Head of caudate nucleus (tissue), 42 donors: Measurements from ENCODE around the gene HIGD1C.
"Not testable (repeated sequence)": the region's sequence is repeated elsewhere in the genome, so short reads cannot be mapped to it uniquely, and the experiment has no call there.

ENCODE experiments used
- DNase-seq, 42 donors: peaks; one replicate each; pipeline versions ENCODE4 v3.0.0 to v3.0.0-alpha.2; 2020 to 2021; ENCODE audit warnings: mixed read lengths in 7 of 42
- intact Hi-C: fragments of 100-400 bp; cut with DNase I; formaldehyde crosslinking; loops from one replicate; pipeline ENCODE4 v1.15.0; 2022

Gene HIGD1C

GRCh38 chr12:50952510-50952909 lies at the start of gene HIGD1C:
HIGD1C (plus strand) TSS chr12:50952544; CDS start chr12:50953999, 1,455 bp downstream.
- no peak for DNase-seq

DNA sequence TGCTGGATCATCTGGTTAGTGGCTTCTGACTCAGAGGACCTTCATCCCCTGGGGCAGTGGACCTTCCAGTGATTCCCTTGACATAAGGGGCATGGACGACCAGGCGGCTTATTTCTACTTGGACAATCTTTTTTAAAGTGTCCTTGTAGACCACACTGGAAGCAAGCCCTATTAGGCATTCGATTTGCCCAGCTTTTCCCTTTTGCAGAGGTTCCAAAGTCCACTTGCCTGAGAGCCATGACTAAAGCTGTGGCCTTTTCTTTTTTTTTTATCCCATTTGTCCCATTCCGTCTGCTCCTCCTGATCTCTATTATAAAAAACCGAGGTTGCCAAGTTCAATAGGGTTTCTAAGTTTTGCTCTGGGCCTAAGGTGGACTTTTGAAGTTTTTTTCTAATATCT lies 43.9 kb upstream of the HIGD1C start:
- intact Hi-C loops, DNase-seq: not testable (repeated sequence)

More at GRCh38 chr12:50952510-50952909, at the start of gene HIGD1C:
- intact Hi-C loops: no loop called here

GRCh38 chr12:50912361-50912760 lies 40.0 kb upstream of the HIGD1C start:
- DNase-seq, intact Hi-C loops: not testable (repeated sequence)

DNA sequence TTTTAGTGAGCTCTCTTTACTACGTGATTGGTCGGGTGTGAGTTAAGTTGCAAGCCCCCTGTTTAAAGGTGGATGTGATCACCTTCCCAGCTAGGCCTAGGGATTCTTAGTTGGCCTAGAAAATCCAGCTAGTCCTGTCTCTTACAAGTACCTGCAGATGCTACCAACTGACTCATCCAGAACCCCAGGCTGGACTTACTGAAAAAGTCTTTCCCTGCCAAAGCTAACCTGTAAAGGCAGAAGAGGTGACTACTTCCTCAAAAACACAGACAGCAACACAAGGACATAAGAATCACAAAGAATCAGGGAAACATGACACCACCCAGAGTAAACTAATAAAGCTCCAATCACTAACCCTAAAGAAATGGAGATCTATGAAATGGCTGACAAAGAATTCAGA lies 39.1 kb upstream of the HIGD1C start:
- intact Hi-C loops: no loop called here
- no peak for DNase-seq

DNA sequence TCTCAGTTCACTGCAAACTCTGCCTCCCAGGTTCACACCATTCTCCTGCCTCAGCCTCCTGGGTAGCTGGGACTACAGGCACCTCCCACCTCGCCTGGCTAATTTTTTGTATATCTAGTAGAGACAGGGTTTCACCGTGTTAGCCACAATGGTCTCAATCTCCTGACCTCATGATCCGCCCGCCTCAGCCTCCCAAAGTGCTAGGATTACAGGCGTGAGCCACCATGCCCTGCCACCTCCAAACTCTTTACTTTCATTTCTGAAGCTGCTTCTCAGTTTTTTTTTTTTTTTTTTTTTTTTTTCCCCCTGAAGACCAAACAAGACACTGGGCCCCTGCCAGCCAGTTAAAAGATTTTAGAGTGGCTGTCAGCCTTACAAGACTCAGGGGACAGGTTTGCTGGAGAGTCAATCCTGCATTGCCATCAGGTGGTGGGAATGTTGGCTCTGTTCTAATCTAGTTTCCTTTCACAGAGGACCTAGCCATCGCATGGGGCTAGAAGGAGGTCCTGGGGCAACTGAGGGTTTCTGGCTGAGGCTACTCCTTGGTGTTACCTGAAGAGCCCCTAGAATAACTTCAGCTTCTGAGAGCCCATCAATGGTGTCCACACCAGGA lies 37.4 kb upstream of the HIGD1C start:
- no peak for DNase-seq
- intact Hi-C loops: no loop called here

DNA sequence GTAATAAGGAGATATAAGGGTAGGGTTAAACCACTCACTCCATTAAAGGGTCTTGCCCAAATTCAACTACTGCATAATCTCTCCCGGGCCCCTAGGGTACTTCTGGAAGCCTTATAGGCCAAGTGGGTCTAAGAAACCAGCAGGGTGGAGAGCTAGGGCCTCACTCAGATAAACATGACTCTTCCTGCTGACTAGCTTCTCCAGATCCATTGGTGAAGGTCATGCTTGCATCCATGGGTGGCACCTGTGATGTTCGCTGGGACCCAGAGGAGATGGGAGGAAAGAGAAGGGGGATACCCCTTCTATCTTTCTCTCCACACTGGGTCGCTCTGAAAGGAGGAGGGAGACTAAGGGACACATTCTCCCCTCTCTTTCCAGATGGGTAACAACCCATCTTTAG lies 36.1 kb upstream of the HIGD1C start:
- no peak for DNase-seq
- intact Hi-C loops: no loop called here

DNA sequence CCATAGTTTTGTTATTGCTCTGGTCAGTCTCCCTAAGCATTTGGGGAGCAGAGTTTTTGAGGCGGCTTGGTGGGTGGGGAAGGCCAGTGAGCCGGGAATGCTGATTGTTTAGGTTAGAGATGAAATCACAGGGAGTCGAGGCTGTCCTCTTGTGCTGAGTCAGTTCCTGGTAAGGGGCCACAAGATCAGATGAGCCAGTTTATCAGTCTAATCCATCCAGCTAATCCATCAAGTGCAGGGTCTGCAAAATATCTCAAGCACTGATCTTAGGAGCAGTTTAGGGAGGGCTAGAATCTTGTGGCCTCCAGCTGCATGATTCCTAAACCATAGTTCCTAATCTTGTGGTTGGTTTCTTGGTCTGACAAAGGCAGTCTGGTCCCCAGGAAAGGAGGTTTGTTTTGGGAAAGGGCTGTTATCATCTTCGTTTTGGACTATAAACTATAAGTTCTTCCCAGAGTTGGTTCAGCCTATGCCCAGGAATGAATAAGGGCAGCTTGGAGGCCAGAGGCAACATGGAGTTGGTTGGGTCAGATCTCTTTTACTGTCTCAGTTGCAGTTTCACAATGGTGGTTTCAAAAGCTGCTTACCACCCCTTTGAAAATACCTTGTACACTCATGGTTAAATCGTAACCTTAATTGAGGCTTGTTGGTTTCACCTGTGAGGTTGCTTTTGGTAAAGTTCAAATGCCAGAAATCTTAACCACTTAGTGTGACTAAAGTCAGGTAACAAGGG lies 33.6 kb upstream of the HIGD1C start:
- no peak for DNase-seq
- intact Hi-C loops: no loop called here

GRCh38 chr12:50922820-50923219 lies 29.5 kb upstream of the HIGD1C start:
- intact Hi-C loops: loop anchor here (10.0 kb wide), 2 partner anchors 62 to 102 kb away; partner anchors contain the start of gene SLC11A2
- DNase-seq: peak in 7 of 42 donors; percentile 18 to 63 (median 35)

DNA sequence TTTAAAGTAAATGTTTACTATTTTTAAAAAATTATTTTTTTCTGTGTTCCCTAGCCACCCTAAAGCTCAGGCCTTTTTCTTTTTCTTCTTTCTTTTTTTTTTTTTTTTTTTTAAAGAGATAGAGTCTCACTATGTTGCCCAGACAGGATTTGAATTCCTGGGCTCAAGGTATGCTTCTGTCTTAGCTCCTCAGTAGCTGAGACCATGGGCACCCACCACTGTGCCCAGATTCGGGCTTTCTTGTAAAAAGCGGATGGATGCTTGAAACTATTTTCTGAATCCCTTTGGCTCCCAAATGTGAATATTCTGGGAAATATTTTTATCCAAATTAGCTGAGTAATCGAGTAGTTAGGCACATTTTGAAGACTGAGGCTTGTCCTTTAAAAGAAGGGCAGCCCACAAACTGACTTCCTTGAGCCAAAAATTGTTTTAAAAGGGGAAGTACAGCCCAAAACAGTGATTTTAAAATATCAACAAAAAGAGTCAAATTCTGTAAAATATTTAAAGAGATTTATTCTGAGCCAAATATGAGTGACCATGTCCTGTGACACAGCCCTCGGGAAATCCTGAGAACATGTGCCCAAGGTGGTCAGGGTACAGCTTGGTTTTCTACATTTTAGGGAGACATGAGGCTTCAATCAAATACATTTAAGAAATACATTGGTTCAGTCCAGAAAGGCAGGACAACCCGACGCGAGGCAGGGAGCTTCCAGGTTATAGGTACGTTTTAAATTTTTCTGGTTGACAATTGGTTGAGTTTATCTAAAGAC lies 28.8 kb upstream of the HIGD1C start:
- peak in 1 of 42 donors; percentile 45 for DNase-seq
- intact Hi-C loops: loop anchor here (10.0 kb wide), 2 partner anchors 61 to 101 kb away; partner anchors contain the start of gene SLC11A2

DNA sequence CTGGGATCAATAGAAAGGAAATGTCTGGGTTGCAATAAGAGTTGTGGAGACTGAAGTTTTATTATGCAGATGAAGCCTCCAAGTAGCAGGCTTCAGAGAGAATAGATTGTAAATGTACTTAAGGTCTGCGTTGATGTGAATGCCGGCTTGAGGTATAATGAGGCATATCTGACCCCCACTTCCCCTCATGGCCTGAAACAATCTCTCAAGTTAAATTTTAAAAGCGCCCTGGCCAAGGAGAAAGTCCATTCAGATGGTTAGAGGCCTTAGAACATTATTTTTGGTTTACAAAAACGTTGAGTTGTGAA lies 28.3 kb upstream of the HIGD1C start:
- intact Hi-C loops: loop anchor here (10.0 kb wide), 2 partner anchors 61 to 101 kb away; partner anchors contain the start of gene SLC11A2
- no peak for DNase-seq

DNA sequence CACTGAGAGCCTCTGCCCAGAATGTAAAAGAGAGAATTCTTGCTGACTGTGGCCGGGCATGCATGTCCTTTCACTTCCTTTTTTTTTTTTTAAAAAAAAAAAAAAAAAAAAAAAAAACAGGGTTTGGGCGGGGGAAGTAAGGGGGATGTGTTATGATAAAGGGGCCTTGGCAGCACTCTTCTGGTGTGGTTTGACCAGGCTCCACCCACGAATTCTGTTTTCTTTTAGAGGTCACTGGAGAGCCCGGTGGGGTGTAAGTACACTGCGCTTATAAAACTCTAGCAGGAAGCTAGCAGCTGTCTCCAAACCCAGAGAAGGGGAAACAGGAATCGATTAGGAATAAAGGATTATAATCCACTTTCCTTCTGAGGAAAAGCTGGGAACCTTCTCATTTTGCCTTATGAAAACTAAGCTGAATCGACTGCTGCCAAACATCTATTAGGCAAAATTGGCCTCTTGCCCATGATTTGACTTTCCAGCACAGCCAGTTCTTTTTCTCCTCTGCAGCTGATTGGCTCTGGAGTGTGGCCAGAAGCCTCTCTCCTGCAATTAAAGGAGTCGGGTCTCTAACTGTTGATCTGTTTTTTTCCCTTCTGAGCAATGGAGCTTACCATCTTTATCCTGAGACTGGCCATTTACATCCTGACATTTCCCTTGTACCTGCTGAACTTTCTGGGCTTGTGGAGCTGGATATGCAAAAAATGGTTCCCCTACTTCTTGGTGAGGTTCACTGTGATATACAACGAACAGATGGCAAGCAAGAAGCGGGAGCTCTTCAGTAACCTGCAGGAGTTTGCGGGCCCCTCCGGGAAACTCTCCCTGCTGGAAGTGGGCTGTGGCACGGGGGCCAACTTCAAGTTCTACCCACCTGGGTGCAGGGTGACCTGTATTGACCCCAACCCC lies 27.7 kb upstream of the HIGD1C start:
- intact Hi-C loops: loop anchor here (10.0 kb wide), 2 partner anchors 60 to 100 kb away; partner anchors contain the start of gene SLC11A2
- DNase-seq: peak; percentile 66 to 96 (median 88)

GRCh38 chr12:50925342-50925651 lies 27.0 kb upstream of the HIGD1C start:
- intact Hi-C loops: loop anchor here (10.0 kb wide), 2 partner anchors 60 to 100 kb away; partner anchors contain the start of gene SLC11A2
- DNase-seq: peak in 5 of 42 donors; percentile 9 to 64 (median 36)

DNA sequence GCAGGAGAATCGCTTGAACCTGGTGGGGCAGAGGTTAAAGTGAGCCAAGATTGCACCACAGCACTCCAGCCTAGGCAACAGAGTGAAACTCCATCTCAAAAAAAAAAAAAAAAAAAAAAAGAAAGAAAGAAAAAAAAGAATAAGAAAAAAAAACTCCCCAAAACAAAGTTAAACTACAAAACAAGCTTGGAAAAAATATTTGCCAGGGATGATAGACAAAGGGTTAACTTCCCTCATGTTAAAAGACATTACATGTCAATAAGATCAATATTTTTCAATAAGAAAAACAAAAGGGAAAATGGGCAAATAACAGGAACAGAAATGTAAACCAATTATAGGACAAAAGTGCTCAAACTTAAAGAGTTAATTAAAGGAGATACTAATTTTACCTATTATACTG lies 26.4 kb upstream of the HIGD1C start:
- intact Hi-C loops: loop anchor here (10.0 kb wide), 2 partner anchors 59 to 99 kb away; partner anchors contain the start of gene SLC11A2
- no peak for DNase-seq

DNA sequence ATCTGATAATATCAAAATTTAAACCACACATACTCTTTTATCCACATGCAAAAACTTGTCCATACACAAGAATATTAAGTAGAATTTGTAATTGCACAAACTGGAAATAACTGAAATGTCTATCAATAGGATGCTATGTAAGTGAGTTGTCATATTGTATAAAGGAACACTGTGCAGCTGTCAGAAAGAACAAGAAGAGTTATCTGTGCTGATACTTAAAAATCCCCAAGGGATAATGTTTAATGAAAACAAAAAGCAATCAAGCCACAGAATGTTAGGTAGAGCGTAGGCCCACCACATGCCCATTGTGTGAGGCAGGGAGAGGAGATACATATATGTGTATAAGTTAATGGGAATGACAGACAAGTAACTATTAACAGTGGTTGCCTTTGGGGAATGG lies 25.9 kb upstream of the HIGD1C start:
- DNase-seq: no peak
- intact Hi-C loops: loop anchor here (10.0 kb wide), 2 partner anchors 58 to 98 kb away; partner anchors contain the start of gene SLC11A2

DNA sequence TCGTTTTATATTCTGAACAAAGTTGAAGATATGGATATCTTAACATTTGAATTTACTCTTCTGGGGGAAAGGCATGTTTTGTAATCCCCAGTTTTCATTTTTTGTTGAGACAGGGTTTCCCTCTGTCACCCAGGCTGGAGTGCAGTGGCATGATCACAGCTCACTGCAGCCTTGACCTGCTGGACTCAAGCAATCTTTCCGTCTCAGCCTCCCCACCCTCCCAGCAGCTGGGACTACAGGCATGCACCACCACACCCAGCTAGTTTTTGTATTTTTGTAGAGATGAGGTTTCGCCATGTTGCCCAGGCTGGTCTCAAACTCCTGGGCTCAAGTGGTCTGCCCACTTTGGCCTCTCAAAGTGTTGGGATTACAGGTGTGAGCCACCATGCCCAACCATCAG lies 25.4 kb upstream of the HIGD1C start:
- DNase-seq: not testable (repeated sequence)
- intact Hi-C loops: loop anchor here (10.0 kb wide), 2 partner anchors 58 to 98 kb away; partner anchors contain the start of gene SLC11A2

DNA sequence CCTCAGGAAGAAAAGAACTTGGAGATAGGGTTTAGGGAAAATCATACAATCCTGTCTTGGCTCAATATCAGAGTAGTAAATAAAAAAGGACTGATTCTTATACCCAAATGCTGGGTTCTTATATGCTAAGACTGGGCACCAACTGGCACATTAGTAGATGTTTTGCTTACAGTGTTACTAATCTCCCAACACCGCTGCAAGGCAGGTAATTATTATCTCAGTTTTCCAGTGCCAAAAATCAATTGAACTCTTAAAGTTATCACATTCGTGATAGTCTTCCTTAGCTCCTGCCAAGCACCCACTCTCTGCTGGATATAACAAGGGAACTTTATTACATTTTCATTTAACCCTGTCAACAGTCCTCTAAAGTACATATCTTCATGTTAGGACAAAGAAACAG lies 25.0 kb upstream of the HIGD1C start:
- DNase-seq: no peak
- intact Hi-C loops: loop anchor here (10.0 kb wide), 2 partner anchors 57 to 97 kb away; partner anchors contain the start of gene SLC11A2

DNA sequence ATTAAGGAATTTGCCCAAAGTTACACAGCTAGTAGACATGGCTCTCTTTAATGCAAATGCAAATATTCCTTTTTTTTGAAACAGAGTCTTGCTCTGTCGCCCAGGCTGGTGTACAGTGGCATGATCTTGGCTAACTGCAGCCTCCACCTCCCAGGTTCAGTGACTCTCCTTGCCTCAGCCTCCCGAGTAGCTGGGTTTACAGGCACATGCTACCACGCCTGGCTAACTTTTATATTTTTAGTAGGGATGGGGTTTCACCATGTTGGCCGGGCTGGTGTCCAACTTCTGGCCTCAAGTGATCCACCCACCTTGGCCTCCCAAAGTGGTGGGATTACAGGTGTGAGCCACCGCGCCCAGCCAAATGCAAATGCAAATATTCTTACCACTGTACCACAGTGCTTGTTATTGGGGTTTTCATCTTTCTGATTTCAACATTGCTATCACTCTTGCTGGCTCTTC lies 24.5 kb upstream of the HIGD1C start:
- no peak for DNase-seq
- intact Hi-C loops: loop anchor here (10.0 kb wide), 2 partner anchors 57 to 97 kb away; partner anchors contain the start of gene SLC11A2

DNA sequence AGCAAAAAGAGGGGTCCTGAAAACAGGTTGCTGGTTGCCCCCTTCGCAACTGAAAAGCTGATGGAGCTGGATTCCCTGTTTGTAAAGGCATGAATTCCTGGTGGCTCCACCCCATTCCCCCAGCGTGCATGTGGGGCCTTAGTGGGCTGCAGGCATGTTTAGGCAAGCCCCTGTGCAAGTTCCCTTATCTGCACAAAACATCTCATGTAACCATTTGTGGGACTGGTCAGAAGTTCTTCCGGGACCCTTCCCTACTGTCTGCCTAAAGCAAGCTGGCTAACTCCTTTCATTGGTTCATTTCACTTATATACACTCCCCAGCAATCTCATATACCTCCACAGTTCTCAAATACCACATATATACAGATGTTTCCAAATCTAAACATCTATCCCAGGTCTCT lies 24.0 kb upstream of the HIGD1C start:
- peak in 4 of 42 donors; percentile 23 to 33 (median 30) for DNase-seq
- intact Hi-C loops: loop anchor here (10.0 kb wide), 2 partner anchors 56 to 96 kb away; partner anchors contain the start of gene SLC11A2
